Spleen (tissue), 7 donors: ENCODE data around the gene RAB40C.

Source experiments
- POLR2A ChIP-seq, 3 donors: fragments of 450-650 bp; IDR thresholded peaks; one replicate each; pipeline ENCODE4 v1.5.1; 2017; ENCODE audit warnings: antibody characterized with exemption in 3 of 3, mild to moderate bottlenecking in 1 of 3
- TF ChIP-seq, protein P1 (sequence below), 11 experiments: fragments of 200-600 bp in 7 of 11; fragments of 450-650 bp in 4 of 11; sonication (generic) in 4 of 11; IDR thresholded peaks in 8 of 11; conservative IDR thresholded peaks in 3 of 11; 1 replicate in 7 of 11; 2 replicates in 4 of 11; pipeline versions ENCODE4 v1.4.0 to v1.8.0; 2016 to 2021; ENCODE audit warnings: antibody characterized with exemption in 11 of 11, inconsistent platforms in 4 of 11, mild to moderate bottlenecking in 1 of 11
- donor health status: DM: no; HTN: no; CAD: no; lungs with moderate emphysema.
- donor health status: DM: no; HTN: no; CAD: no.
- donor health status: DM: no; HTN: no; CAD: no.

GRCh38 chr16:540645-541340 lies 49.1 kb upstream of the RAB40C start:
- TF ChIP-seq, protein P1, sequence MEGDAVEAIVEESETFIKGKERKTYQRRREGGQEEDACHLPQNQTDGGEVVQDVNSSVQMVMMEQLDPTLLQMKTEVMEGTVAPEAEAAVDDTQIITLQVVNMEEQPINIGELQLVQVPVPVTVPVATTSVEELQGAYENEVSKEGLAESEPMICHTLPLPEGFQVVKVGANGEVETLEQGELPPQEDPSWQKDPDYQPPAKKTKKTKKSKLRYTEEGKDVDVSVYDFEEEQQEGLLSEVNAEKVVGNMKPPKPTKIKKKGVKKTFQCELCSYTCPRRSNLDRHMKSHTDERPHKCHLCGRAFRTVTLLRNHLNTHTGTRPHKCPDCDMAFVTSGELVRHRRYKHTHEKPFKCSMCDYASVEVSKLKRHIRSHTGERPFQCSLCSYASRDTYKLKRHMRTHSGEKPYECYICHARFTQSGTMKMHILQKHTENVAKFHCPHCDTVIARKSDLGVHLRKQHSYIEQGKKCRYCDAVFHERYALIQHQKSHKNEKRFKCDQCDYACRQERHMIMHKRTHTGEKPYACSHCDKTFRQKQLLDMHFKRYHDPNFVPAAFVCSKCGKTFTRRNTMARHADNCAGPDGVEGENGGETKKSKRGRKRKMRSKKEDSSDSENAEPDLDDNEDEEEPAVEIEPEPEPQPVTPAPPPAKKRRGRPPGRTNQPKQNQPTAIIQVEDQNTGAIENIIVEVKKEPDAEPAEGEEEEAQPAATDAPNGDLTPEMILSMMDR (IDR thresholded peaks at IDR 0.05 in 8 of 11, conservative IDR thresholded peaks at IDR 0.05 in 3 of 11) = no peak
- TF ChIP-seq POLR2A (IDR thresholded peaks at IDR 0.05) = no peak
